Panc1 (cell line): Measurements from ENCODE around the gene NEK6. TPM values are rescaled to one million over a fixed set of nuclear protein-coding genes. Genes with fewer than 3 reads are reported as not detected.

Experiments
- ATAC-seq: fragments of 200-7000 bp; cut with Tn5 transposase; 2 replicates; pipeline ENCODE4 v1.9.1; 2020; ENCODE audit warnings: mild to moderate bottlenecking, moderate library complexity
- BruUV-seq: library from RNA; stranded (reverse); fragments of 400-500 nt; replicated peaks from 2 replicates; lab custom pipeline; 2021; lab: Mats Ljungman, UMichigan
- CTCF ChIA-PET: fragments of 300-600 bp; sonication (Branson Sonifier 250); formaldehyde crosslinking; loops from one replicate; lab custom pipeline; 2022; ENCODE audit warnings: antibody characterized with exemption; lab: Charles Lee
- POLR2A ChIA-PET: fragments of 300-600 bp; sonication (Branson Sonifier 250); formaldehyde crosslinking; loops from one replicate; lab custom pipeline; 2022; ENCODE audit warnings: antibody characterized with exemption; lab: Charles Lee
- DNase-seq: peaks from one replicate; pipeline ENCODE4 v3.0.0-alpha.2; 2010; ENCODE audit warnings: low read depth, low spot score
- H3K27ac ChIP-seq: 2 replicates; pipeline ENCODE4 v1.5.1; 2011; ENCODE audit warnings: mild to moderate bottlenecking, low read length, inconsistent platforms
- H3K27me3 ChIP-seq: fragments of 200-500 bp; sonication (Bioruptor generic); 2 replicates; pipeline ENCODE4 v1.6.0; 2014; ENCODE audit warnings: low read length, inconsistent platforms; ENCODE audit not compliant: control insufficient read depth, insufficient read depth
- H3K36me3 ChIP-seq: fragments of 200-500 bp; sonication (Bioruptor generic); 2 replicates; pipeline ENCODE4 v1.5.1; 2014; ENCODE audit warnings: inconsistent platforms, mild to moderate bottlenecking, low read length, moderate library complexity; ENCODE audit not compliant: control insufficient read depth, insufficient read depth
- H3K4me1 ChIP-seq: 2 replicates; pipeline ENCODE4 v1.5.1; 2011; ENCODE audit warnings: inconsistent platforms, mild to moderate bottlenecking, low read length, moderate library complexity; ENCODE audit not compliant: control insufficient read depth, insufficient read depth
- H3K4me3 ChIP-seq, 2 experiments: 2 replicates each; pipeline ENCODE4 v1.5.1; 2011 to 2012; ENCODE audit warnings: low read depth in 2 of 2, low read length in 2 of 2, mild to moderate bottlenecking in 2 of 2, inconsistent platforms in 1 of 2, moderate library complexity in 1 of 2
- H3K9me3 ChIP-seq: fragments of 200-500 bp; sonication (Bioruptor generic); 2 replicates; pipeline ENCODE4 v1.5.1; 2014; ENCODE audit warnings: low read depth, mild to moderate bottlenecking, inconsistent platforms, low read length, moderate library complexity; ENCODE audit not compliant: control insufficient read depth, insufficient read depth
- POLR2AphosphoS5 ChIP-seq: IDR thresholded peaks from 2 replicates; pipeline ENCODE4 v1.6.1; 2012; ENCODE audit warnings: mild to moderate bottlenecking, low read depth, low read length, moderate library complexity
- SIN3A ChIP-seq: IDR thresholded peaks from 2 replicates; pipeline ENCODE4 v1.6.1; 2012; ENCODE audit warnings: low read depth, mild to moderate bottlenecking, low read length, moderate library complexity, borderline replicate concordance; ENCODE audit not compliant: insufficient read depth
- TCF7L2 ChIP-seq: IDR thresholded peaks from 2 replicates; pipeline ENCODE4 v1.6.1; 2011; ENCODE audit warnings: mild to moderate bottlenecking, low read depth, low read length, inconsistent platforms
- in situ Hi-C: cut with HindIII; loops from 2 replicates; pipeline ENCODE4 v1.10.0; 2016; ENCODE audit warnings: low sequenced_read_pairs, low pct_unique_long_range_greater_than_20kb
- intact Hi-C: fragments of 100-400 bp; cut with micrococcal nuclease; formaldehyde crosslinking; loops from one replicate; pipeline ENCODE4 v1.10.0; 2022; ENCODE audit not compliant: unreplicated experiment
- total RNA-seq: library from RNA; stranded (reverse); gene quantifications from one replicate; pipeline ENCODE4 v1.2.1, GENCODE V29; 2021; ENCODE audit not compliant: unreplicated experiment
- TF ChIP-seq, protein P1 (sequence below), 2 experiments: IDR thresholded peaks; 2 replicates each; pipeline ENCODE4 v1.6.1; 2011 to 2012; ENCODE audit warnings: low read depth in 2 of 2, control low read depth in 1 of 2, low read length in 1 of 2, mild to moderate bottlenecking in 1 of 2, moderate library complexity in 1 of 2; ENCODE audit not compliant: insufficient read depth in 1 of 2
- TF ChIP-seq, protein P2 (sequence below): fragments of 450-650 bp; IDR thresholded peaks from 2 replicates; pipeline ENCODE4 v1.5.1; 2017; ENCODE audit warnings: mild to moderate bottlenecking

The NEK6 gene
- total RNA-seq, 1 experiment from 2014 or later: 56.3 TPM

DNA sequence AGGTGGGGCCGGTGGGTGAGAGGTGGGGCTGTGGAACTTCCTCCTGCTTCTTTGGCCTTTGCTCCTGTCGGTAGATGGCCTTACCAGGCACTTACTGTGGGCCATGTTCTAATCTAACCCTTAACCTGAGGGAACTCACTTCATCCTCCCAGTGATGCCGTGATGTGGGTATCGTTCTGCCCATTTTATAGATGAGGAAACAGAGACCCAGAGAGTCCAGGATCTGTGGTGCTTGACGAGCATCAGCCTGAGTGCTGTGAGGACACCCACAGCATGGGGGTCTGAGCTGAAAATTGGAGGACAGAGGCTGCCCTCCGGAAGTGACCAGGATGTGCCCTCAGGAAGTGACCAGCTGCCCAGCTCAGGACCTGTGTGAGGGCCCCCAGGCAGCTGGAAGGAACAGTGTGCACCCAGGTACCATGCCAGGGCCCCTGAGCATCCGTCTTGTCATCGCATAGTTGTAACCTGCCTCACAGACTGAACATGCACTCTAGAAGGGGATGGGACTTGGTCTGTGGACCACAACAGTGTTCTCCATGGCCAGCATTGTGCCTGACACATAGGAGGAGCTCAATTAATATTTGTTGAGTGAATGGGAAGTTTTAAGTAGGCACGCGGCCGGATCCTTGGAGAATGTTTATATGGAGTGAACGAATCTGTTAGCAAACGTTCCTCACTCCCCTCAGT, 8.5 kb downstream of the NEK6 start:
- in situ Hi-C loops (no loop called here), intact Hi-C loops (no loop called here)
- no peak for DNase-seq
- POLR2A ChIA-PET: interaction anchor here (1.0 kb wide), 1 partner anchor 22 kb away, joined by 4 read pairs; no protein-coding TSS in a partner anchor
- Histone ChIP-seq H3K36me3 (no peaks in the 10 kb centered on the region), H3K4me3 (peak overlapping the region in 1 of 2 experiments; percentile 14; a peak in 2 of 4 replicates), H3K9me3 (no peaks in the 10 kb centered on the region), H3K27me3 (no peaks in the 10 kb centered on the region), H3K4me1 (peaks cover 80% of the 10 kb centered on the region), H3K27ac (peak overlapping the region; percentile 87)
- ATAC-seq: peak; percentile 33
- CTCF ChIA-PET: no interaction called here
- TF ChIP-seq SIN3A (no peak), POLR2AphosphoS5 (no peak), TCF7L2 (no peak)
- TF ChIP-seq, protein P1, sequence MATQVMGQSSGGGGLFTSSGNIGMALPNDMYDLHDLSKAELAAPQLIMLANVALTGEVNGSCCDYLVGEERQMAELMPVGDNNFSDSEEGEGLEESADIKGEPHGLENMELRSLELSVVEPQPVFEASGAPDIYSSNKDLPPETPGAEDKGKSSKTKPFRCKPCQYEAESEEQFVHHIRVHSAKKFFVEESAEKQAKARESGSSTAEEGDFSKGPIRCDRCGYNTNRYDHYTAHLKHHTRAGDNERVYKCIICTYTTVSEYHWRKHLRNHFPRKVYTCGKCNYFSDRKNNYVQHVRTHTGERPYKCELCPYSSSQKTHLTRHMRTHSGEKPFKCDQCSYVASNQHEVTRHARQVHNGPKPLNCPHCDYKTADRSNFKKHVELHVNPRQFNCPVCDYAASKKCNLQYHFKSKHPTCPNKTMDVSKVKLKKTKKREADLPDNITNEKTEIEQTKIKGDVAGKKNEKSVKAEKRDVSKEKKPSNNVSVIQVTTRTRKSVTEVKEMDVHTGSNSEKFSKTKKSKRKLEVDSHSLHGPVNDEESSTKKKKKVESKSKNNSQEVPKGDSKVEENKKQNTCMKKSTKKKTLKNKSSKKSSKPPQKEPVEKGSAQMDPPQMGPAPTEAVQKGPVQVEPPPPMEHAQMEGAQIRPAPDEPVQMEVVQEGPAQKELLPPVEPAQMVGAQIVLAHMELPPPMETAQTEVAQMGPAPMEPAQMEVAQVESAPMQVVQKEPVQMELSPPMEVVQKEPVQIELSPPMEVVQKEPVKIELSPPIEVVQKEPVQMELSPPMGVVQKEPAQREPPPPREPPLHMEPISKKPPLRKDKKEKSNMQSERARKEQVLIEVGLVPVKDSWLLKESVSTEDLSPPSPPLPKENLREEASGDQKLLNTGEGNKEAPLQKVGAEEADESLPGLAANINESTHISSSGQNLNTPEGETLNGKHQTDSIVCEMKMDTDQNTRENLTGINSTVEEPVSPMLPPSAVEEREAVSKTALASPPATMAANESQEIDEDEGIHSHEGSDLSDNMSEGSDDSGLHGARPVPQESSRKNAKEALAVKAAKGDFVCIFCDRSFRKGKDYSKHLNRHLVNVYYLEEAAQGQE (IDR thresholded peaks at IDR 0.05; ENCODE audit: insufficient read depth in 1 of 2, low read depth in 2 of 2, low read length in 1 of 2): no peak
- TF ChIP-seq, protein P2, sequence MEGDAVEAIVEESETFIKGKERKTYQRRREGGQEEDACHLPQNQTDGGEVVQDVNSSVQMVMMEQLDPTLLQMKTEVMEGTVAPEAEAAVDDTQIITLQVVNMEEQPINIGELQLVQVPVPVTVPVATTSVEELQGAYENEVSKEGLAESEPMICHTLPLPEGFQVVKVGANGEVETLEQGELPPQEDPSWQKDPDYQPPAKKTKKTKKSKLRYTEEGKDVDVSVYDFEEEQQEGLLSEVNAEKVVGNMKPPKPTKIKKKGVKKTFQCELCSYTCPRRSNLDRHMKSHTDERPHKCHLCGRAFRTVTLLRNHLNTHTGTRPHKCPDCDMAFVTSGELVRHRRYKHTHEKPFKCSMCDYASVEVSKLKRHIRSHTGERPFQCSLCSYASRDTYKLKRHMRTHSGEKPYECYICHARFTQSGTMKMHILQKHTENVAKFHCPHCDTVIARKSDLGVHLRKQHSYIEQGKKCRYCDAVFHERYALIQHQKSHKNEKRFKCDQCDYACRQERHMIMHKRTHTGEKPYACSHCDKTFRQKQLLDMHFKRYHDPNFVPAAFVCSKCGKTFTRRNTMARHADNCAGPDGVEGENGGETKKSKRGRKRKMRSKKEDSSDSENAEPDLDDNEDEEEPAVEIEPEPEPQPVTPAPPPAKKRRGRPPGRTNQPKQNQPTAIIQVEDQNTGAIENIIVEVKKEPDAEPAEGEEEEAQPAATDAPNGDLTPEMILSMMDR: no peak
- BruUV-seq: no TSS peak

DNA sequence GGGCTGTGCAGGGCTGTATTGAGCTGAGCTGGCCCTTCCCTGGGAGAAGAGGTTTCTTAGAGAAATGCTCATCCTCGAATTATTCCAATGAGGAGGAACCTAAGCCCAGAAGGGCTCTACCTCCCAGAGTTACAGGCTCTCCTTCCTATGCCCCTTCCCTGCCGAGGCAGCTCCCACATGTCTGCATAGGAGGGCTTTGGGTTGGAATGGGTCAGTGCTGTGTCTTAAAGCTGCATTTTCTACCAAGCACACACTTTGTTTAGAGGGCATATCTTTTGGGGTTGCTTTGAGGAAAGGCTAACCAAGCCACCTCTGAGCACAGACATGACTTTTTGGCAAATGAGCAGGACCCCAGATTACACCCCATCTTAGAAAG, 9.1 kb downstream of the NEK6 start:
- Histone ChIP-seq H3K9me3 (no peaks in the 10 kb centered on the region), H3K4me3 (peak overlapping the region in 1 of 2 experiments; percentile 14; a peak in 2 of 4 replicates), H3K27ac (peak overlapping the region; percentile 87), H3K36me3 (no peaks in the 10 kb centered on the region), H3K4me1 (peaks cover 81% of the 10 kb centered on the region), H3K27me3 (no peaks in the 10 kb centered on the region)
- TF ChIP-seq, protein P1 (IDR thresholded peaks at IDR 0.05; ENCODE audit: insufficient read depth in 1 of 2, low read depth in 2 of 2, low read length in 1 of 2): no peak
- TF ChIP-seq SIN3A (no peak), POLR2AphosphoS5 (no peak), TCF7L2 (no peak)
- TF ChIP-seq, protein P2: no peak
- BruUV-seq: no TSS peak
- DNase-seq: no peak
- in situ Hi-C loops: no loop called here
- peak; percentile 46 for ATAC-seq
- intact Hi-C loops: no loop called here
- CTCF ChIA-PET: no interaction called here
- POLR2A ChIA-PET: interaction anchor here (1.0 kb wide), 1 partner anchor 22 kb away, joined by 4 read pairs; no protein-coding TSS in a partner anchor
